ENCODE results near the gene SLC35B2. TPM values are rescaled to one million over a fixed set of nuclear protein-coding genes. Genes with fewer than 3 reads are reported as not detected.

SLC35B2 gene
- total and polyA plus RNA-seq, 2 experiments from 2014 or later = 74.1 to 104 TPM

GRCh38 chr6:44268095-44268628 is 10.8 kb upstream of the SLC35B2 start:
- H3K4me1 ChIP-seq (ENCODE audit: insufficient read depth) = peaks cover 15% of the 10 kb centered on the region
- no peaks in the 10 kb centered on the region for H3K36me3 ChIP-seq (replicated peaks; ENCODE audit: insufficient read depth, low read depth)
- no peaks in the 10 kb centered on the region for H3K9me2 ChIP-seq (replicated peaks; ENCODE audit: insufficient read depth)
- H3K9me3 ChIP-seq (ENCODE audit: low read depth) = no peaks in the 10 kb centered on the region
- no peak for TF ChIP-seq EZH2phosphoT487 (IDR thresholded peaks at IDR 0.05; ENCODE audit: low read depth, severe bottlenecking, unreplicated experiment)
- peak; percentile 83 for TF ChIP-seq CTCF (IDR thresholded peaks at IDR 0.05; ENCODE audit: poor library complexity)
- H4K20me1 ChIP-seq (ENCODE audit: insufficient read depth, poor library complexity, severe bottlenecking) = peaks cover 4% of the 10 kb centered on the region
- DNase-seq (ENCODE audit: low spot score) = peak; percentile 75
- no peak overlapping the region for H3K4me2 ChIP-seq
- H3K27ac ChIP-seq = no peak overlapping the region
- WGBS (ENCODE audit: low lambda C conversion rate, missing lambda C conversion rate) = 8% methylated on average over 5 of the region's 5 CpGs
- H3K27me3 ChIP-seq = peaks cover 42% of the 10 kb centered on the region
- H3K4me3 ChIP-seq = no peak overlapping the region
- H2AFZ ChIP-seq = no peak overlapping the region
- peaks cover 14% of the 10 kb centered on the region for H3K79me2 ChIP-seq

GRCh38 chr6:44267252-44267651 is 9.9 kb upstream of the SLC35B2 start:
- Histone ChIP-seq H3K4me3 (no peak overlapping the region), H3K4me1 (ENCODE audit: insufficient read depth) (peaks cover 23% of the 10 kb centered on the region), H3K9me3 (ENCODE audit: low read depth) (no peaks in the 10 kb centered on the region), H4K20me1 (ENCODE audit: insufficient read depth, poor library complexity, severe bottlenecking) (peaks cover 10% of the 10 kb centered on the region), H2AFZ (no peak overlapping the region), H3K9me2 (replicated peaks; ENCODE audit: insufficient read depth) (no peaks in the 10 kb centered on the region), H3K27ac (no peak overlapping the region), H3K4me2 (no peak overlapping the region), H3K36me3 (replicated peaks; ENCODE audit: insufficient read depth, low read depth) (no peaks in the 10 kb centered on the region), H3K27me3 (peaks cover 34% of the 10 kb centered on the region), H3K79me2 (peaks cover 23% of the 10 kb centered on the region)
- TF ChIP-seq CTCF (IDR thresholded peaks at IDR 0.05; ENCODE audit: poor library complexity) (no peak), EZH2phosphoT487 (IDR thresholded peaks at IDR 0.05; ENCODE audit: low read depth, severe bottlenecking, unreplicated experiment) (no peak), EZH2 (IDR thresholded peaks at IDR 0.05; ENCODE audit: borderline replicate concordance) (no peak)
- WGBS (ENCODE audit: low lambda C conversion rate, missing lambda C conversion rate) = 69% methylated on average over 10 of the region's 10 CpGs
- no peak for DNase-seq (ENCODE audit: low spot score)

GRCh38 chr6:44266347-44266746 is 9.0 kb upstream of the SLC35B2 start:
- no peak for TF ChIP-seq CTCF (IDR thresholded peaks at IDR 0.05; ENCODE audit: poor library complexity)
- no peak for TF ChIP-seq EZH2phosphoT487 (IDR thresholded peaks at IDR 0.05; ENCODE audit: low read depth, severe bottlenecking, unreplicated experiment)
- TF ChIP-seq EZH2 (IDR thresholded peaks at IDR 0.05; ENCODE audit: borderline replicate concordance) = no peak
- Histone ChIP-seq H3K27ac (no peak overlapping the region), H3K9me2 (replicated peaks; ENCODE audit: insufficient read depth) (no peaks in the 10 kb centered on the region), H3K4me2 (no peak overlapping the region), H3K4me3 (no peak overlapping the region), H3K79me2 (peaks cover 27% of the 10 kb centered on the region), H3K27me3 (peaks cover 25% of the 10 kb centered on the region), H2AFZ (no peak overlapping the region), H3K9me3 (ENCODE audit: low read depth) (no peaks in the 10 kb centered on the region), H3K36me3 (replicated peaks; ENCODE audit: insufficient read depth, low read depth) (no peaks in the 10 kb centered on the region), H4K20me1 (ENCODE audit: insufficient read depth, poor library complexity, severe bottlenecking) (peaks cover 10% of the 10 kb centered on the region), H3K4me1 (ENCODE audit: insufficient read depth) (peaks cover 23% of the 10 kb centered on the region)
- DNase-seq (ENCODE audit: low spot score) = no peak
- 88% methylated on average over 3 of the region's 3 CpGs for WGBS (ENCODE audit: low lambda C conversion rate, missing lambda C conversion rate)
